PC-3 (cell line): ENCODE measurements around the gene PMIS2.

ENCODE experiments used
- EZH2 ChIP-seq: fragments of 300-600 bp; sonication (generic); IDR thresholded peaks from one replicate; pipeline ENCODE4 v1.6.1; 2017; ENCODE audit warnings: antibody characterized with exemption, mild to moderate bottlenecking, low read length; ENCODE audit not compliant: unreplicated experiment
- TF ChIP-seq, protein P1 (sequence below): fragments of 300-600 bp; sonication (generic); conservative IDR thresholded peaks from 2 replicates; pipeline ENCODE4 v1.5.1; 2017; ENCODE audit warnings: antibody characterized with exemption, low read depth, mild to moderate bottlenecking, low read length

DNA sequence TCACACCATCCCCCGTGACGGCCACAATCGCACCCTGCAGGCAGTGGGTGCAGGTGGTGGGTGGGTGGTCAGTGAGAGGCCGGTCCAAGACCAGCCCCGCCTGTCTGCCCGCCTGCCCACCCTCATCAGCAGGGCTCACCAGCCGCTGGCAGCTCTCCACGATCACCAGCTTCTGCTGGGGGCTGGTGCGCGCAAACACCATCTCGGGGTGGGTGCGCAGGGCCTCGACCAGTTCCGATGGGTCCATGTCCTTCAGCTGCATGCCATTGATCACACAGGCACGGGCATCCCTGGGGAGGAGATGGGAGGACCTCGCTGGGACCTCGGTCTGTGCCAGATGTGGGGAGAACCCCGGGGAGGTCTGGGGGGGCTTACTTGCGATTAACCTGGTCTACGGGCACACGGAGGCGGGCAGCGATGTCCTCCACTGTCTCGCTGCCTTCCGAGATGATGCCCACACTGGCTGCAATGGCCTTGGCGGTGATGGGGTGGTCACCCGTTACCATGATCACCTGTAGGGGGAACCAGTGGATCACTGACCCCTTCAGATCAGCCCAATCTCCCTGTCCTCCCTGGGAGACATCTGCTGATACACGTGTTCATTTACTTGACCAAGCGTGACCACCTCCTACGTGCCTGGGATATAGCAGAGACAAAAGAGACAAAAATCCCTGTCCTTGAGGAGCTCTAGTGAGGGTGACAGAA, 30.5 kb upstream of the PMIS2 start:
- TF ChIP-seq, protein P1, sequence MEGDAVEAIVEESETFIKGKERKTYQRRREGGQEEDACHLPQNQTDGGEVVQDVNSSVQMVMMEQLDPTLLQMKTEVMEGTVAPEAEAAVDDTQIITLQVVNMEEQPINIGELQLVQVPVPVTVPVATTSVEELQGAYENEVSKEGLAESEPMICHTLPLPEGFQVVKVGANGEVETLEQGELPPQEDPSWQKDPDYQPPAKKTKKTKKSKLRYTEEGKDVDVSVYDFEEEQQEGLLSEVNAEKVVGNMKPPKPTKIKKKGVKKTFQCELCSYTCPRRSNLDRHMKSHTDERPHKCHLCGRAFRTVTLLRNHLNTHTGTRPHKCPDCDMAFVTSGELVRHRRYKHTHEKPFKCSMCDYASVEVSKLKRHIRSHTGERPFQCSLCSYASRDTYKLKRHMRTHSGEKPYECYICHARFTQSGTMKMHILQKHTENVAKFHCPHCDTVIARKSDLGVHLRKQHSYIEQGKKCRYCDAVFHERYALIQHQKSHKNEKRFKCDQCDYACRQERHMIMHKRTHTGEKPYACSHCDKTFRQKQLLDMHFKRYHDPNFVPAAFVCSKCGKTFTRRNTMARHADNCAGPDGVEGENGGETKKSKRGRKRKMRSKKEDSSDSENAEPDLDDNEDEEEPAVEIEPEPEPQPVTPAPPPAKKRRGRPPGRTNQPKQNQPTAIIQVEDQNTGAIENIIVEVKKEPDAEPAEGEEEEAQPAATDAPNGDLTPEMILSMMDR = peak; percentile 39
- no peak for TF ChIP-seq EZH2
